HG03521 (cell line): ENCODE data around the gene PADI1.
"Not testable (repeated sequence)": the region's sequence is repeated elsewhere in the genome, so short reads cannot be mapped to it uniquely, and the experiment has no call there.

Source experiments
- ATAC-seq: cut with Tn5 transposase; IDR thresholded peaks from one replicate; pipeline ENCODE4 v1.9.1; 2021; ENCODE audit warnings: mild to moderate bottlenecking, moderate library complexity; ENCODE audit not compliant: unreplicated experiment

PADI1 gene

DNA sequence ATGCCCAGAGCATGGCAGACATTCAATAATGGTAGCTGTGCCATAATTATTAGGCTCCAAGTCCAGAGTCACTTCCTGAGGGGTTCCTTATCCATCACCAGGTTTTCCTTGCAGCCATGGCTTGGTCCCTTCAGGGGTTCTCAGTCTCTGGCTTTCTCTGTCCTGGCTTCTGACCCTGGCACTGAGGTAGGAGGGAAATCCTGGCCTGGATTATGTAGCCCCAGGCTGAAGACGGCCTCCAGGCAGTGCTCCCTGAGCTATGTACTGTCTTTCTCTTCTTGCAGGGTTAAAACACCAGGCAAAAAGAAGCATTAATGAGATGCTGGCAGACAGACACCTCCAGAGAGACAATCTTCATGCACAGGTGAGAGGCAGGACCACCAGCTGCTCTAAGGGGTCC is 34.5 kb downstream of the PADI1 start:
- ATAC-seq, result no peak

DNA sequence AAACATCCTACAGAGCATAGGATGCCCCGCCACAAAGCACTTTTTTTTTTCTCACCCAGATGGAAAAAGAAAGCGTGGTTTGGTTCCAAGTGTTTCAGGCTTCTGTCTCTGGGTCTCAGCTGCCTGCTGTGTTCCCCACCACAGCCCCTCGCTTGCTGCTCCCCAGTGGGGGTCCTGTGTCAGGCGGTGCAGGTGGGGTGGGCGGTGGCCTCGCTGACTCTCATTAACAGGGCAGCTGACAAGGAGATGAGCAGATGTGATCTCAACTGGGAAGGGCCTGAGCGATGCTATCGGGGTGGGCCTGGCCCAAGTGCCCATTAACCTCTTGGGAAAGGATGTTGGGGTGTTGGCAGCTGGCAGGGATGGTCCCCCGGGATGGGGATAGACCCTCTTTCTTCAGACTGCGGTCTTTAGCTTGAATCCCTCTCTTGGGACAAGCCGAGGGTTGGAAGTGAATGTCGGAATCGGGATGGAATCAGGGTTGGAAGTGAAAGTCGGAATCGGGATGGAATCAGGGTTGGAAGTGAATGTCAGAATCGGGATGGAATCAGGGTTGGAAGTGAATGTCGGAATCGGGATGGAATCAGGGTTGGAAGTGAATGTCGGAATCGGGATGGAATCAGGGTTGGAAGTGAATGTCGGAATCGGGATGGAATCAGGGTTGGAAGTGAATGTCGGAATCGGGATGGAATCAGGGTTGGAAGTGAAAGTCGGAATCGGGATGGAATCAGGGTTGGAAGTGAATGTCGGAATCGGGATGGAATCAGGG is 36.3 kb downstream of the PADI1 start:
- ATAC-seq, result not testable (repeated sequence)

DNA sequence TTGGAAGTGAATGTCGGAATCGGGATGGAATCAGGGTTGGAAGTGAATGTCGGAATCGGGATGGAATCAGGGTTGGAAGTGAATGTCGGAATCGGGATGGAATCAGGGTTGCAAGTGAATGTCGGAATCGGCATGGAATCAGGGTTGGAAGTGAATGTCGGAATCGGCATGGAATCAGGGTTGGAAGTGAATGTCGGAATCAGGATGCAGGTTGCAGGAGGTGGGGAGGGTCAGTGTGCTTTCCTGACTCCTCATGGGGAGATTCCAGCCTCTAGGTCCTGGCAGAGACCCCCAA is 36.8 kb downstream of the PADI1 start:
- not testable (repeated sequence) for ATAC-seq

DNA sequence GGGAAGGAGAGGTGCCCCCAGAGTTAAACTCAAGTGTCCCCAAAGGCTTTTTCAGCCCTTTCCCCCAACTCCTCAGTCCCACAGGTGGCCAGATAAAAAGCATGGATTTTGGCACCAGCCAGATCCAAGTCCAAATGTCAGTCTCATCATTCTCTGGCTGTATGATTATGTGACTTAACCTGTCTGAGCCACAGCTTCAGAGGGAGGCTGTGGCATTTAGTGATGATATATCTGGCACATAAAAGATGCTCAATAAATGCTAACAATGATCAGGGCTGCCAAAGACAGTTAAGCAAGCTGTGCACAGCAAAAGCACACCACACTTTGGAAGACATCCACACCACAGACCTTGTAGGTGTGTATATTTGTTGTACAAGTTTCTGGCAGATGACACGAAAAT is 38.3 kb downstream of the PADI1 start:
- ATAC-seq, result no peak

DNA sequence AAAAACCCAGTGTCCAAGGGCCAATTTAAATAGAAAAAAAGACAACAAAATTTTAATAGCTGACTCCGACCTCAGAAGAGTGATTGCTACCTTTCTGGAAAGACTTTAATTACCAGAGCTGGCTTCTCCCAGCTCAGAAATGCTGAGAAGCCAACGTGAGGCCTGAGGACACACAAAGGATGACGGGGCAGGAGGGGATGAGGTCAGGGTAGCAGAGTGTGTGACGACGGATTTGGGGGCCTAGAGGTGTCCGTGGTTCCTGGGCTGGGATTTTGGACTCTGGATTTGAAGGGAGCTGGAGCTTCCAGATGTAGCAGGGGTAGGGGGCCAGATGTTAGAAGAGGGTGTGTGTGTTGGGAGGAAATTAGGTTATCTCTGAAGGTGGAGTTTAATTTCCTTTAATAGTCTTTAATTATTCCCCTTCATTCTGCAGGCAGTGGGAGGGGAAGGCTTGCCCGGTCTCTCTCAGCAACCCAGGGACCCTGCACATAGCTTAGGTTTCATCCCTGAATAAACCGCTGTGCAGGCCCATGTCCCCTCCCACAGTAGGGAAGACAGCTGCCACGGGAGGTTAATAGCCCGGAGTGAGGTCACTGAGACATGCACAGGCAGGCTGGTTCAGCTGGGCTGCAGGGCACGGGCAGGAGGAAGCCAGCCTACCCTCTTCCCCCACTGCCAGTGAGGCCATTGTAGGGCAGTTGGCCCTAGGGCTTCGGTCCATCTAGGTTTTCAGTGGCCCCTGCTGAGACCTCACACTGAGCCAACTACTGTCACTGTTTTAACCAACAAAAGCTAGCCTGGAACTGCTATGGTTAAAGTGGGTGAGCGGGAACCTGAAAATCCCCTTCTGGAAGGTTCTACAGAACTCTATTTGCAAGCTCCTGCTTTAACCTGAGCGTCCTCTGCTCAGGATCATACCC is 40.2 kb downstream of the PADI1 start:
- ATAC-seq, result no peak

DNA sequence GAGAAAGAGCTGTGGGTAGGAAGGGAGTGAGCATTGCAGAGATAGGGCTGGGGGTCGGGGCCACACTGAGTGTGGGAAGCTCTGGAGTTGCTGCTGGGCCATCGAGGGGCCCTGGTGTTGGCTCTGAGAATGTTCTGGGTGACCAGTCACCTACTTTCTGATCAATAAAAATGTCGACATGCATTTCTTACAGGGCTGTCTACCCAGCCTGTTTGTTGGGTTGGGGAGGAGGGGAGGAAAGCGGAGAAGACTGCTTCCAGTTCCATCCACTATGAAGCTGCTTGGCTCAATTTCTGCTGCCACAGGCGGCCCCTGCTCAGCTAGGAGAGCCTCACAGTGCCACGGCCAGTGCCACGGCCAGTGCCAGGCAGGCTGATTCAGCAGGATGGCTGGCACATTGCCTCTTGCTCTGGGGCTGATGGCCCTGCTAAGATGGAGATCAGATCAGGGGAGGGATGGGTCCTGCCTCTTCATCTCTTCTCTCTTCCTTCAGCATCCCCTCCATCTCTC is 40.9 kb downstream of the PADI1 start:
- ATAC-seq, result no peak

DNA sequence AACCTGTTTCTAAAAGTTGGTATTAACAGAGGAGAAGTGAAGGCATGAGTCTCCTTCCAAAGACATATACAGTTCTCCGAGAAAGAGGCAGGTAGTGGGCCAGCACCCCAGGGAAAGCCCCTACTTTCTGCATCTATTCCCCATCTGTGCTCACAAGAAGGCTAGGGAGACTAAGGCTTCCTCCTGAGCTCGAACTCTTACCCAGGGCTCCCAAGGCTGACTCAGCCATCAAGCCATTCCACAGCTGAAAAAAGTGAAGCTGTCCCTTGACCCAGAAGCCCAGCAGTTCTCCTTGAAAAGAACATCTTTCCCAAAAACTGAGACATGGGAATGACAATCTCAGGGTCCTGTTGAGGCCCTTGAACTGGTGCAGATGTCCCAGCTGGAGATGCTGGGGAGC is 42.0 kb downstream of the PADI1 start:
- ATAC-seq, result no peak

DNA sequence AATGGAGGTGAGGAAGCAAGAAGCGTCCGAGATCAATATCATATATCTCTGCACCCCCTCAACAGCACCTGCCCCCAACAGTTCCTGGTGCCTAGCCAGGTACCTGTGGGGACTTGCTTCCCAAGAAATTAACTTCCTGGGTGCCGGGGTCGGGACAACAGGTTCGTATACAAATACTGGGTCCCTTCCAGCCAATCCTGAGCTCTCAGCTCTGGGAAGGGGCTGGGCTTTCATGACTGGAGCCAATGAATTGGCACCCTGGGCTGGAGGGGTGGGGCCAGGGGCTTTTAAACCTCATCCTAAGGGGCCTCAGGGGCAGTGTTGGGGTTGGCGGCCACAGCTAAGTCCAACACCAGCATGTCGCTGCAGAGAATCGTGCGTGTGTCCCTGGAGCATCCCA is 43.9 kb downstream of the PADI1 start, which contains the start of gene PADI3:
TSS of gene PADI3 (plus strand) at position 318 of the 400 bp plus-strand sequence. CDS start at position 358, 40 bp downstream.
- no peak for ATAC-seq

DNA sequence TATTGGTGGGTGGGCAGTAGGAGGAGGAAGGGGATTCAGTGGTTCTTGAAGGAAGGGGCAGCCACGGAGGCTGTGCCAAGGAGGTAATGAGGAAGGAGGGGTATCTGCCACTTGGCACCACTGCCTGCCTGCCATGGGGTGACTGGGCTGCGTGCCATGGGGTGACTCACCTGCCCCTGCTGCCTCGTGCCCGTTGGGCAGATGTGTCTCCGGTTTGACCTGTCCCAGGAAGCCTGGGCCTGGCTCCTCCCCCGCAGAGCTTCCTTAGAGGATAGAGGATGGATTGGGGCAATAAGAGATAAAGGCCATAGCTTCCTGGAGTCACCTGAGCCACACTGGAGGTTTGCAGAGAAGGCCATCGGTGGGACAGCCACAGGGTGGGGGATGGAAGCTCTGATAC is 45.7 kb downstream of the PADI1 start:
- no peak for ATAC-seq

DNA sequence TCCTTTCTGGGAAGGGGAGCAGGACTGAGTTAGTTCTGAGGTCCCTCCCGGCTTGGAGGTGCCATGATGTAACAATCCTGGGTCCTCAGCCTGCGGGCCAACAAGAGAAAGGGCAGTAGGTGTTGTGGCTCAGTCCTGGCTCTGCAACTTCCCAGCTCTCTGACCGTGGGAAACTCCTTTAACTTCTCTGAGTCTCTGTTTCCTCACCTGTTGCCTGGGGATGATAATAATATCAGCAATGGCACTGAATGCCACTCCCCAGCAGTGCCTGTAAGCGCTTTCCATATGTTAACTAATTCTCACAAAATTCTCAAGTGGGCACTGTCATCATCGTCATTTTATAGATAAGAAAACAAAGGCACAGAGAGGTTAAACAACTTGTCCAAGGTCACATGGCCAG is 46.3 kb downstream of the PADI1 start:
- ATAC-seq, result no peak

DNA sequence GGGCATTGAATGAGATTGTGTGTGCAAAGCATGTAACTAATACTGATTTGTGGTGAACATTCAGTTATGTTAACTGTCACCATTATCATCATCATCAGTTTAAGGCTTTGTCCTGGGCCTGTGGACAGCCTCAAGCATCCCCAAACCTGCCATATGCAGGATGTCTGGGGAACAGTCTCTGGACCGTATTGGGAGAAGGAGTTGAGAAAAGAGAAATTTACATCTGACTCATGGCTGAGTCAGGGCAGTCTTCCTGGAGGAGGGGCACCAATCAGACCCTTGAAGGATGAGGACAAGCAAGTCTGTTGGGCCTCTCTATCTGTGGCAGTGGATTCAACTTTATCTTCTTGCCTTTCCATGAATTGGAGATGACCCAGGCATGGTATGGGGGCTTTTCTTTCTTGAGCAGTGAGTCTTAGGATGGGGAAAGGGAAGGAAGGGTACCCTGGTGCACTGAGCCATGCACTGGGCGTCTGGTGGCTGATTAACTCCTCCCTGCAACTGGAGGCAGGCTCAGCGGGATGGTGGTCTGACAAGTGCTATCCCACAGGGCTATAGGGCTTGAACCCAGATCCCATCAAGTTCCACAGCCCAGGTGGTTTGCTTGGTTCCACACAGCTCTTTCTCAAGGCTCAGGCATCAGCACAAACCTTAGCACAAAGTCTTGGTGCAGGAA is 46.9 kb downstream of the PADI1 start:
- ATAC-seq, result no peak

DNA sequence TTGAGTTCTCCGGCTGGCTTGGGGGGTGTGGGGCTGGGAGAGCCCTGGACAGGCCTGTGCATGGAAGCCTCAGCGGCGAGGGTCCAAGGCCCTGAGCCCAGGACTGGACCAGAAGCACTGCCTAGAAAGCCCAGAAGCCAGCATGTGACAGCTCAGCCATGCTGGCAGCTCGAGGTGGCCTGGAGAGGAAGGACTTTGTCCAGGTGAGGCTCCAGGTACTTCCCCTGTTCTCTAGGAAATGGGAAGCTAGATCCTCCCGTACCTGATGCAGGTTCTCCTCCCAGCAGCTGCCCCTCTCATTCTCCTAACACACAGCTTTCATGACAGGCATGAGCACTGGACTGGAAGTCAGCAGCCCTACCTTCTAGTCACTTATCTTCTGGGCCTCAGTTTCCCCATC is 50.4 kb downstream of the PADI1 start:
- ATAC-seq, result no peak

DNA sequence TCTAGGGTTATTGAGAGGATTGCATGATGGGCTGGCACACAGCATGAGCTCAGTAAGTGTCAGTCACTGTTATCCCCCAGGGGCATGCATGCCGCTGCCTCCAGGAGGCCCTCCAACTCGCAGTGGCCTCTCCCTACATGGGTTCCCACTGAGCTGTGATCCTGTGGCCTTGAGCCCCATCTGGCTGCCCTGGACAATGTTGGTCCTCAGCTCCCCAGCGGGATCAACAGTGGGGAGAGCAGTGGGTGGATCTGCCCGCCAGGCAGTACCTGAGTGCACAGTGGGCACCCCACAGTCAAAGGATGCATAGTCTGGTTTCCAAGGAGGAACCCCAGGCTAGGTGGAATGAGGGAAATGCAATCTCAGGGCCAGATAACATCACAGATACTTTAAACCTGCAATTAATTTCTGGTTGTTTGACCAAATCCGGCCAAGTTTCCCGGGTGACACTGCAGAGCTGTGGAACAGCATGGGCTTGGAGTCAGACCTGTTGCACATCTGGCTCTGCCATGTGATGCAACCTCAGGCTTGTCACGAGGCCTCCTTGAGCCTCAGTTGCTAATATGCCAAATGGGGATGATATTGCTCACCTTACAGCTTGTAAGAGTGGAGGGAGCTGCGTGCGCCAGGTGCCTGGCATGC is 53.3 kb downstream of the PADI1 start:
- ATAC-seq, result no peak

DNA sequence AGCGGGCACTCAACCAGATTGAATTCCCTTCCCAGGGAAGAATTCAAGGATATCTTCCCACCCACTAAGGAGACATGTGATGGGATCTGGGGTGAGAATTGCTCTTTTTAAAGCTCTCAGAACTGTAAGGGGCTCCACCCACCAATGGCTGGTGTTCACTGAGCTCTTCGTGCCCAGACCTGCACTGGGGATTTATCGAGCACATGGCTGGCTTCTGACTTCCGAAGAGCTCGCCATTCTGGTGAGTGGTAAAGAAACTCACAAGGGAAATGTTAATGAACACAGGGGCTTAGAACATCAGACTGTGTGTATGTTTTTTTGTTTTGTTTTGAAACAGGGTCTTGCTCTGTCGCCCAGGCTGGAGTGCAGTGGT is 53.8 kb downstream of the PADI1 start:
- ATAC-seq, result no peak

DNA sequence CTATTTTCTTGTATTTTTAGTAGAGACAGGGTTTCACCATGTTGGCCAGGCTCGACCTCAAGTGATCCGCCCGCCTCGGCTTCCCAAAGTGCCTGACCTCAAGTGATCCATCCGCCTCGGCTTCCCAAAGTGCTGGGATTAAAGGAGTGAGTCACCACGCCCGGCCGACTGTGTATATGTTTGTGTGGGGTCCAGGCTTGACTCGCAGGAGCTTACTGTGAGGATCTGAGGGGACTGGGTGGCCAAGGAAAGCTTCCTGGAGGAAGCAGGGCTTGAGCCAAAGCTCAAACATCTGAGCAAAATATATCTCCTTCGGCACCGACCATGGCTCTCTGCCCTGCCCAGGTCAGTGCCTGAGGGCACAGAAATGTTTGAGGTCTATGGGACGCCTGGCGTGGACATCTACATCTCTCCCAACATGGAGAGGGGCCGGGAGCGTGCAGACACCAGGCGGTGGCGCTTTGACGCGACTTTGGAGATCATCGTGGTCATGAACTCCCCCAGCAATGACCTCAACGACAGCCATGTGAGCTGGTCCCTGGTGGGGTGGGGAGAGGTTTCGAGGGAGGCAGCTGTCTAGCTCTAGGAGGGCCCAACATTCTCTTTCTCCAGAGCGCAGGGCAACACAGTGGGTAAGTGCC is 54.4 kb downstream of the PADI1 start:
- no peak for ATAC-seq

DNA sequence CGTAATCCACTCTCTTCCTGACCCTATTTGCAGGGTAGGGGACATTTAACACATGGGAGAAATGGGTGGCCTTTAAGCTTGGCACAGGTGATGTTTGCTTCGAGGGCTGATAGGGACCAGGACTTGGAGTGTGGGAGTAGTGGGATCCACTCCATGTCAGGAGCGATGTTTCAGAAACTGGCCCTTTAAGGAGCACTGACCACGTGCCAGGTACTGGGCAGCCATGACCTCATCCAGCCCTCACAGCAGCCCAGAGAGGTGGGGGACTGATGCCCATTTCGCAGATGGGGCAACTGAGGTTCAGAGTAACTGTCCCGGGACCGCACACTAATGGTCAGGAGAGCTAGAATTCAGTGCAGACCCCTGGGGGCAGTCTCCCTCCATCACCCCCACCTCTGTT is 55.3 kb downstream of the PADI1 start:
- no peak for ATAC-seq

DNA sequence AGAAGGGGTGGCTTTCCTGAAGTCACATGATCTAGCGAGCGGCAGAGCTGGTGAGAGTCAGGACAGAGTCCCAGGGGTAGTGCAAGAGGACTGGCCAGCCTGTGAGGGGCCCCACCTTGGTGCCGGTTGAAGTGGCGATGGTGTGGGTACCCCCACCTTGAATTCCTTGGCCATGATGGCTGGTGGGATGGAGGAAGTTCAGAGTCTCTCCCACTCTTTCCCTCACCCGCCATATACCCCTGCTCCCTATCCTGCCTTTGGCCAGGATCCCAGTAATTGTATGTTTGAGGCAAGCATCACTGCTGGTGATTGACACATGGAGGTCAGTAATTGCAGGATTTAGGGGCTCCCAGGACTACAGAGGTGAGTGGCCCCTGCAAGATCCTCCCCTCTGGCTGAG is 55.8 kb downstream of the PADI1 start:
- no peak for ATAC-seq

DNA sequence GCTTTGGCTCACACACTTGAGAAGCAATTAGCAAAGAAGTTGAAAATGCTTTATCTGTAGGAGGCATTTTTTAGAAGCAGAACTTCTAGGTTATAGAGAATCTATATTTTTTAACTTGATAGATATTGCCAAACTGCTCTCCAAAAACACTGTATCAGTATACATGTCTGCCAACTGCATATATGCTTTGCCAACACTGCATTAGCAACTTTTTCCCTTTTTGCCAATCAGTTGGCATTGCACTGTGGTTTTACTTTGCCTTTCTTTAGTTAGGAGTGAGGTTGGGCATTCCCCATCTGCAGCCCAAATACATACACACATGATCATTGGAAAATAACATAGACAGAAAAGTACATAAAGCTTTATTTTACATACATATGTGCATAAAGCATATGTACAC is 59.0 kb downstream of the PADI1 start:
- no peak for ATAC-seq

DNA sequence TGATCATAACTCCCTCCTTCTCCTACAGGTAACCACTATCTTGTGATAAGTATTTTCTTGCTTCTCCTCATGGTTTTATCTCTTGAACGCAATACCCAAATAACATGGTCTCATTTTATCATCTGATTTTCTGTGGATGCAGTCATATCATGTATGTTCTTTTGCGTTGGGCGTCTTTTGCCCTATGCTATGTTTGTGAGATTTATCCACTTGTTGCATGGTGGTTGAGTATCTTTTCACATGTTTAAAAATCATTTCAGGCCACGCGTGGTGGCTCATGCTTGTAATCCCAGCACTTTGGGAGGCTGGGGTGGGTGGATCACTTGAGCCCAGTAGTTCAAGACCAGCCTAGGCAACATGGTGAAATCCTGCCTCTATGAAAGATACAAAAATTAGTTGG is 59.5 kb downstream of the PADI1 start:
- no peak for ATAC-seq

DNA sequence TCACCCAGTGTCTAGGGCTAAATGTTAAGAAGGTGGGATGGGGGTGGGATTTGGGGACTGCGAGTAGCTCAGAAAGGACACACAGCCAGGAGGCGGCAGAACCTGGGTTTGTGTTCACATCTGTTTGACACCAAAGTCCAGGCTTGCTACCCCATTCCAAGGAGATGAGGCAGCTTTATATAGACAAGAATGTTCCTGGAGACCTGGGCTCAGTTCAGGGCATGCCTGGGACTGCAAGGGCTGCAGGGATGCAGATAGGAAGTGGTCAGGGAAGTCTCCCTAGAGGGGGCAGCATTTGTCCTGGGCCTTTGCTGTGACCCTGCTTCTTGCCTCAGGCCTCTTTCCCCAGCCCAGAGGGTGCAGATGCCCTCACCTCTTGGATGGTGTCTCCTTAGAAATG is 60.2 kb downstream of the PADI1 start:
- no peak for ATAC-seq

DNA sequence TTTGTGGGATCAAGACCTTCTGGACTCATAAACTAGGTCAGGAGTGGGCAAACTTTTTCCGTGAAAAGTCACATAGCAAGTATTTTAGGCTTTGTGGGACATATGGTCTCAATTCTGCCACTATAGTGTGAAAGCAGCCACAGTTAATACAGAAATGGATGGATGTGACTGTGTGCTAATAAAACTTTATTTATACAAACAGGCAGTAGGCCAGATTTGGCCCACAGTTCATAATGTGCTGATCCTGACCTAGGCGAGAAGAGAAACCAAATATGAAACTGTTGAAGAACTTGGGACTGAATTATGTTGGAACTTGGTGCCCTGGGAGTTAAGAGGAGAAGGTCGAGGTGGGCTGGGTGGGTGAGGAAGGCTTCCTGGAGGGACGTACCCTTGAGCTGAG is 61.0 kb downstream of the PADI1 start:
- ATAC-seq, result no peak
